Hippocampal formation (tissue), 2 donors: ENCODE results near the gene IQCM.

ENCODE experiments used
- DNase-seq, 2 donors: peaks; one replicate each; lab custom pipeline; 2025; lab: John Stamatoyannopoulos, UW

The IQCM gene

GRCh38 chr4:149815743-149816142, at the start of gene IQCM:
TSS of gene IQCM (minus strand) at chr4:149815843. CDS start at chr4:149742691, 73,152 bp downstream.
- no peak for DNase-seq

- no peak for DNase-seq
These were observed 41.8 kb upstream of the IQCM start for GRCh38 chr4:149857446-149857845.

- DNase-seq = no peak
These were observed 30.1 kb upstream of the IQCM start for GRCh38 chr4:149845743-149846142.

- DNase-seq = no peak
These were observed 26.0 kb upstream of the IQCM start for GRCh38 chr4:149841686-149842085.

GRCh38 chr4:149838036-149838435, 22.4 kb upstream of the IQCM start:
- DNase-seq = no peak

GRCh38 chr4:149836546-149836945, 20.9 kb upstream of the IQCM start:
- no peak for DNase-seq

- no peak for DNase-seq
These were observed 19.6 kb upstream of the IQCM start for GRCh38 chr4:149835280-149835679.

GRCh38 chr4:149831656-149832208, 16.1 kb upstream of the IQCM start:
- no peak for DNase-seq

GRCh38 chr4:149830823-149831222, 15.2 kb upstream of the IQCM start:
- DNase-seq = no peak

- DNase-seq = no peak
These were observed 9.7 kb upstream of the IQCM start for GRCh38 chr4:149825336-149825735.

GRCh38 chr4:149823769-149824221, 8.2 kb upstream of the IQCM start:
- DNase-seq = peak in 1 of 2 donors; percentile 2

- DNase-seq = no peak
These were observed 14.2 kb downstream of the IQCM start for GRCh38 chr4:149801416-149801815.

GRCh38 chr4:149799546-149799945, 16.1 kb downstream of the IQCM start:
- no peak for DNase-seq

- DNase-seq = no peak
These were observed 19.3 kb downstream of the IQCM start for GRCh38 chr4:149796381-149796780.

- DNase-seq = no peak
These were observed 20.4 kb downstream of the IQCM start for GRCh38 chr4:149795256-149795655.

GRCh38 chr4:149794352-149794751, 21.3 kb downstream of the IQCM start:
- DNase-seq = no peak

- no peak for DNase-seq
These were observed 22.2 kb downstream of the IQCM start for GRCh38 chr4:149793459-149793858.

- DNase-seq = no peak
These were observed 23.8 kb downstream of the IQCM start for GRCh38 chr4:149791851-149792250.

- no peak for DNase-seq
These were observed 25.3 kb downstream of the IQCM start for GRCh38 chr4:149790172-149790907.

- DNase-seq = no peak
These were observed 27.3 kb downstream of the IQCM start for GRCh38 chr4:149788300-149788699.

GRCh38 chr4:149785696-149786431, 29.8 kb downstream of the IQCM start:
- DNase-seq = no peak

GRCh38 chr4:149784018-149784417, 31.6 kb downstream of the IQCM start:
- no peak for DNase-seq

GRCh38 chr4:149781150-149781549, 34.5 kb downstream of the IQCM start:
- no peak for DNase-seq
